ENCODE measurements around the gene AFAP1L2.

- no peak for TF ChIP-seq CTCF (conservative IDR thresholded peaks at IDR 0.05; ENCODE audit: low read length)
- TF ChIP-seq EZH2phosphoT487 (IDR thresholded peaks at IDR 0.05; ENCODE audit: borderline replicate concordance) = no peak
Measured at GRCh38 chr10:114399576-114399975, 4.7 kb downstream of the AFAP1L2 start.
